H1 (cell line): ENCODE measurements around the gene AGPS. TPM values are rescaled to one million over a fixed set of nuclear protein-coding genes. Genes with fewer than 3 reads are reported as not detected.

Experiments used
- CBX8 ChIP-seq: fragments of 300-800, 300-1000 bp; sonication (generic); IDR thresholded peaks from 2 replicates; pipeline ENCODE4 v1.7.1; 2016; ENCODE audit warnings: low read depth, low read length, borderline replicate concordance
- CHD1 ChIP-seq: IDR thresholded peaks from 2 replicates; pipeline ENCODE4 v1.6.1; 2012; ENCODE audit warnings: low read depth, low read length, improper control_type of control experiment
- CREB1 ChIP-seq: IDR thresholded peaks from 2 replicates; pipeline ENCODE4 v1.6.1; 2012; ENCODE audit warnings: inconsistent platforms
- CTCF ChIP-seq, 3 experiments: IDR thresholded peaks; 1 replicate in 2 of 3; 2 replicates in 1 of 3; pipeline versions ENCODE4 v1.5.1 to v1.6.1; 2011; ENCODE audit warnings: low read length in 3 of 3, mild to moderate bottlenecking in 3 of 3, inconsistent platforms in 2 of 3, low read depth in 1 of 3, moderate library complexity in 1 of 3; ENCODE audit not compliant: insufficient read depth in 1 of 3; ENCODE audit errors: control extremely low read depth in 1 of 3
- FOSL1 ChIP-seq: IDR thresholded peaks from 2 replicates; pipeline ENCODE4 v1.6.1; 2011; ENCODE audit warnings: mild to moderate bottlenecking, low read depth, low read length, moderate library complexity; ENCODE audit not compliant: insufficient read depth
- GABPA ChIP-seq: IDR thresholded peaks from 2 replicates; pipeline ENCODE4 v1.6.1; 2011; ENCODE audit warnings: mild to moderate bottlenecking, low read length, moderate library complexity, borderline replicate concordance; ENCODE audit not compliant: insufficient read depth
- SP4 ChIP-seq: IDR thresholded peaks from 2 replicates; pipeline ENCODE4 v1.6.1; 2012; ENCODE audit warnings: low read length, inconsistent platforms
- SUZ12 ChIP-seq: fragments of 200-600 bp; sonication (generic); IDR thresholded peaks from 2 replicates; pipeline ENCODE4 v1.6.1; 2012; ENCODE audit warnings: mild to moderate bottlenecking, inconsistent platforms, low read length, moderate library complexity, mixed read lengths
- polyA plus RNA-seq, 7 experiments: library from polyadenylated mRNA; depleted of rRNA in 3 of 7; stranded (reverse) in 5 of 7; unstranded in 2 of 7; fragments of >200 nt in 5 of 7; fragments of 200-250 nt in 2 of 7; gene quantifications; 1 replicate in 5 of 7; 2 replicates in 1 of 7; 4 replicates in 1 of 7; pipeline versions ENCODE4 v1.2.1 to v1.2.3, GENCODE V29; 2011 to 2013; ENCODE audit warnings: missing spikeins in 2 of 7, mixed read lengths in 2 of 7
- total RNA-seq: library from RNA; stranded (reverse); fragmentation: NEBNext Ultra II Directional; extraction: Animal tissue kit (Norgen Biotek cat#: 25700); gene quantifications from 2 replicates; pipeline ENCODE4 v1.2.1, GENCODE V29; 2021
- TF ChIP-seq, protein P1 (sequence below): fragments of 300-600 bp; sonication (generic); IDR thresholded peaks from 2 replicates; pipeline ENCODE4 v1.7.1; 2012; ENCODE audit warnings: low read length, moderate library complexity, mild to moderate bottlenecking, inconsistent platforms; ENCODE audit not compliant: insufficient replicate concordance

Gene AGPS
- total and polyA plus RNA-seq, 2 of the 8 experiments (the other 6 are each of a cell fraction or from before 2014, with no cell fraction given): 7.3 to 57.8 TPM

- TF ChIP-seq CTCF (IDR thresholded peaks at IDR 0.05; ENCODE audit: control extremely low read depth in 1 of 3, insufficient read depth in 1 of 3, low read depth in 1 of 3, low read length in 3 of 3) (no peak), CBX8 (no peak), CREB1 (no peak), SP4 (no peak), FOSL1 (no peak), GABPA (no peak), SUZ12 (no peak), CHD1 (no peak)
- TF ChIP-seq, protein P1, sequence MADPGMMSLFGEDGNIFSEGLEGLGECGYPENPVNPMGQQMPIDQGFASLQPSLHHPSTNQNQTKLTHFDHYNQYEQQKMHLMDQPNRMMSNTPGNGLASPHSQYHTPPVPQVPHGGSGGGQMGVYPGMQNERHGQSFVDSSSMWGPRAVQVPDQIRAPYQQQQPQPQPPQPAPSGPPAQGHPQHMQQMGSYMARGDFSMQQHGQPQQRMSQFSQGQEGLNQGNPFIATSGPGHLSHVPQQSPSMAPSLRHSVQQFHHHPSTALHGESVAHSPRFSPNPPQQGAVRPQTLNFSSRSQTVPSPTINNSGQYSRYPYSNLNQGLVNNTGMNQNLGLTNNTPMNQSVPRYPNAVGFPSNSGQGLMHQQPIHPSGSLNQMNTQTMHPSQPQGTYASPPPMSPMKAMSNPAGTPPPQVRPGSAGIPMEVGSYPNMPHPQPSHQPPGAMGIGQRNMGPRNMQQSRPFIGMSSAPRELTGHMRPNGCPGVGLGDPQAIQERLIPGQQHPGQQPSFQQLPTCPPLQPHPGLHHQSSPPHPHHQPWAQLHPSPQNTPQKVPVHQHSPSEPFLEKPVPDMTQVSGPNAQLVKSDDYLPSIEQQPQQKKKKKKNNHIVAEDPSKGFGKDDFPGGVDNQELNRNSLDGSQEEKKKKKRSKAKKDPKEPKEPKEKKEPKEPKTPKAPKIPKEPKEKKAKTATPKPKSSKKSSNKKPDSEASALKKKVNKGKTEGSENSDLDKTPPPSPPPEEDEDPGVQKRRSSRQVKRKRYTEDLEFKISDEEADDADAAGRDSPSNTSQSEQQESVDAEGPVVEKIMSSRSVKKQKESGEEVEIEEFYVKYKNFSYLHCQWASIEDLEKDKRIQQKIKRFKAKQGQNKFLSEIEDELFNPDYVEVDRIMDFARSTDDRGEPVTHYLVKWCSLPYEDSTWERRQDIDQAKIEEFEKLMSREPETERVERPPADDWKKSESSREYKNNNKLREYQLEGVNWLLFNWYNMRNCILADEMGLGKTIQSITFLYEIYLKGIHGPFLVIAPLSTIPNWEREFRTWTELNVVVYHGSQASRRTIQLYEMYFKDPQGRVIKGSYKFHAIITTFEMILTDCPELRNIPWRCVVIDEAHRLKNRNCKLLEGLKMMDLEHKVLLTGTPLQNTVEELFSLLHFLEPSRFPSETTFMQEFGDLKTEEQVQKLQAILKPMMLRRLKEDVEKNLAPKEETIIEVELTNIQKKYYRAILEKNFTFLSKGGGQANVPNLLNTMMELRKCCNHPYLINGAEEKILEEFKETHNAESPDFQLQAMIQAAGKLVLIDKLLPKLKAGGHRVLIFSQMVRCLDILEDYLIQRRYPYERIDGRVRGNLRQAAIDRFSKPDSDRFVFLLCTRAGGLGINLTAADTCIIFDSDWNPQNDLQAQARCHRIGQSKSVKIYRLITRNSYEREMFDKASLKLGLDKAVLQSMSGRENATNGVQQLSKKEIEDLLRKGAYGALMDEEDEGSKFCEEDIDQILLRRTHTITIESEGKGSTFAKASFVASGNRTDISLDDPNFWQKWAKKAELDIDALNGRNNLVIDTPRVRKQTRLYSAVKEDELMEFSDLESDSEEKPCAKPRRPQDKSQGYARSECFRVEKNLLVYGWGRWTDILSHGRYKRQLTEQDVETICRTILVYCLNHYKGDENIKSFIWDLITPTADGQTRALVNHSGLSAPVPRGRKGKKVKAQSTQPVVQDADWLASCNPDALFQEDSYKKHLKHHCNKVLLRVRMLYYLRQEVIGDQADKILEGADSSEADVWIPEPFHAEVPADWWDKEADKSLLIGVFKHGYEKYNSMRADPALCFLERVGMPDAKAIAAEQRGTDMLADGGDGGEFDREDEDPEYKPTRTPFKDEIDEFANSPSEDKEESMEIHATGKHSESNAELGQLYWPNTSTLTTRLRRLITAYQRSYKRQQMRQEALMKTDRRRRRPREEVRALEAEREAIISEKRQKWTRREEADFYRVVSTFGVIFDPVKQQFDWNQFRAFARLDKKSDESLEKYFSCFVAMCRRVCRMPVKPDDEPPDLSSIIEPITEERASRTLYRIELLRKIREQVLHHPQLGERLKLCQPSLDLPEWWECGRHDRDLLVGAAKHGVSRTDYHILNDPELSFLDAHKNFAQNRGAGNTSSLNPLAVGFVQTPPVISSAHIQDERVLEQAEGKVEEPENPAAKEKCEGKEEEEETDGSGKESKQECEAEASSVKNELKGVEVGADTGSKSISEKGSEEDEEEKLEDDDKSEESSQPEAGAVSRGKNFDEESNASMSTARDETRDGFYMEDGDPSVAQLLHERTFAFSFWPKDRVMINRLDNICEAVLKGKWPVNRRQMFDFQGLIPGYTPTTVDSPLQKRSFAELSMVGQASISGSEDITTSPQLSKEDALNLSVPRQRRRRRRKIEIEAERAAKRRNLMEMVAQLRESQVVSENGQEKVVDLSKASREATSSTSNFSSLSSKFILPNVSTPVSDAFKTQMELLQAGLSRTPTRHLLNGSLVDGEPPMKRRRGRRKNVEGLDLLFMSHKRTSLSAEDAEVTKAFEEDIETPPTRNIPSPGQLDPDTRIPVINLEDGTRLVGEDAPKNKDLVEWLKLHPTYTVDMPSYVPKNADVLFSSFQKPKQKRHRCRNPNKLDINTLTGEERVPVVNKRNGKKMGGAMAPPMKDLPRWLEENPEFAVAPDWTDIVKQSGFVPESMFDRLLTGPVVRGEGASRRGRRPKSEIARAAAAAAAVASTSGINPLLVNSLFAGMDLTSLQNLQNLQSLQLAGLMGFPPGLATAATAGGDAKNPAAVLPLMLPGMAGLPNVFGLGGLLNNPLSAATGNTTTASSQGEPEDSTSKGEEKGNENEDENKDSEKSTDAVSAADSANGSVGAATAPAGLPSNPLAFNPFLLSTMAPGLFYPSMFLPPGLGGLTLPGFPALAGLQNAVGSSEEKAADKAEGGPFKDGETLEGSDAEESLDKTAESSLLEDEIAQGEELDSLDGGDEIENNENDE: no peak
Measured at GRCh38 chr2:177422271-177422670, 29.7 kb downstream of the AGPS start (continued).
